Stimulated activated CD4-positive, alpha-beta T cell treated with anti-CD3 and anti-CD28 coated beads, Interleukin-2, amount 100 ng/mL, for 4 hours (primary cell): ENCODE measurements around the gene CFAP65.
A peak's percentile ranks its signal among the peaks of the same experiment; 100 is the strongest.

Source experiments
- DNase-seq: peaks from one replicate; pipeline ENCODE4 v3.0.0-alpha.2; 2020; ENCODE audit warnings: low read depth

CFAP65 gene

GRCh38 chr2:219016721-219017120, 24.6 kb downstream of the CFAP65 start:
- DNase-seq = no peak

- no peak for DNase-seq
Measured at GRCh38 chr2:219010873-219011272, 30.4 kb downstream of the CFAP65 start.

GRCh38 chr2:219010162-219010756, 31.1 kb downstream of the CFAP65 start:
- no peak for DNase-seq

- no peak for DNase-seq
Measured at GRCh38 chr2:219009294-219009693, 32.0 kb downstream of the CFAP65 start.

- DNase-seq = no peak
Measured at GRCh38 chr2:219003979-219004378, 37.3 kb downstream of the CFAP65 start.

GRCh38 chr2:219003267-219003634, 38.1 kb downstream of the CFAP65 start:
- no peak for DNase-seq

GRCh38 chr2:219002395-219003266, 38.7 kb downstream of the CFAP65 start:
- no peak for DNase-seq

- peak; percentile 64 for DNase-seq
Measured at GRCh38 chr2:219001577-219002394, 39.5 kb downstream of the CFAP65 start.

GRCh38 chr2:219001100-219001576, 40.2 kb downstream of the CFAP65 start:
- DNase-seq = no peak

GRCh38 chr2:219000569-219000960, 40.8 kb downstream of the CFAP65 start:
- DNase-seq = no peak

GRCh38 chr2:218999881-219000568, 41.3 kb downstream of the CFAP65 start:
- no peak for DNase-seq

- no peak for DNase-seq
Measured at GRCh38 chr2:218999021-218999880, 42.1 kb downstream of the CFAP65 start.

- no peak for DNase-seq
Measured at GRCh38 chr2:218998414-218999002, 42.8 kb downstream of the CFAP65 start.

GRCh38 chr2:218997731-218998130, 43.6 kb downstream of the CFAP65 start:
- no peak for DNase-seq

GRCh38 chr2:218996937-218997336, 44.4 kb downstream of the CFAP65 start:
- no peak for DNase-seq

GRCh38 chr2:218995972-218996711, 45.2 kb downstream of the CFAP65 start:
- DNase-seq = peak; percentile 64

- no peak for DNase-seq
Measured at GRCh38 chr2:218995561-218995960, 45.8 kb downstream of the CFAP65 start.

- DNase-seq = no peak
Measured at GRCh38 chr2:218993345-218994315, 47.7 kb downstream of the CFAP65 start, which contains the start of gene CRYBA2. Gene CRYBA2 (minus strand): TSS chr2:218993422. CDS start chr2:218993176, 246 bp downstream.
